ENCODE measurements around the gene PLEKHG3.
A peak's percentile ranks its signal among the peaks of the same experiment; 100 is the strongest.

PLEKHG3 gene

DNA sequence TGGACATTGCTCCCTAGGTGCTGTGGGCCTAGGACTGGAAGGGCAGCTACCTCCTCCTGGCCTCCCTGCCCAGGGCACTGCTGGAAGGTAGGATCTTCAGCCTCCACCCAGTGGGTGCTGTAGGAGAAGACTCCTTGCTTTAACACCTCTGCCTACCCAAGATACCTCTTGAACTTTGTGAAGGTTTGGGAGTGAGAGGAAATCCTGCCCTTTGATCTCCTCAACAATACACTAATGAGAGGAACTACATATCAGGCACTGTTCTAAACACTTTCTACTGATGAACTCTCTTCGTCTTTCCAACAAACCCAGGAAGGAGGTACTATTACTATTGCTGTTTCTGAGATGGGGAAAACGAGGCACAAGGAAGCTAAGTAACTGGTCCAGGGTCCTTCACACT is 66.9 kb downstream of the PLEKHG3 start:
- H3K4me3 ChIP-seq (ENCODE audit: low read length): no peak overlapping the region
- no peak for DNase-seq (ENCODE audit: low read depth)
- TF ChIP-seq, protein P1, sequence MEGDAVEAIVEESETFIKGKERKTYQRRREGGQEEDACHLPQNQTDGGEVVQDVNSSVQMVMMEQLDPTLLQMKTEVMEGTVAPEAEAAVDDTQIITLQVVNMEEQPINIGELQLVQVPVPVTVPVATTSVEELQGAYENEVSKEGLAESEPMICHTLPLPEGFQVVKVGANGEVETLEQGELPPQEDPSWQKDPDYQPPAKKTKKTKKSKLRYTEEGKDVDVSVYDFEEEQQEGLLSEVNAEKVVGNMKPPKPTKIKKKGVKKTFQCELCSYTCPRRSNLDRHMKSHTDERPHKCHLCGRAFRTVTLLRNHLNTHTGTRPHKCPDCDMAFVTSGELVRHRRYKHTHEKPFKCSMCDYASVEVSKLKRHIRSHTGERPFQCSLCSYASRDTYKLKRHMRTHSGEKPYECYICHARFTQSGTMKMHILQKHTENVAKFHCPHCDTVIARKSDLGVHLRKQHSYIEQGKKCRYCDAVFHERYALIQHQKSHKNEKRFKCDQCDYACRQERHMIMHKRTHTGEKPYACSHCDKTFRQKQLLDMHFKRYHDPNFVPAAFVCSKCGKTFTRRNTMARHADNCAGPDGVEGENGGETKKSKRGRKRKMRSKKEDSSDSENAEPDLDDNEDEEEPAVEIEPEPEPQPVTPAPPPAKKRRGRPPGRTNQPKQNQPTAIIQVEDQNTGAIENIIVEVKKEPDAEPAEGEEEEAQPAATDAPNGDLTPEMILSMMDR (conservative IDR thresholded peaks at IDR 0.05; ENCODE audit: low read depth, low read length): no peak

DNA sequence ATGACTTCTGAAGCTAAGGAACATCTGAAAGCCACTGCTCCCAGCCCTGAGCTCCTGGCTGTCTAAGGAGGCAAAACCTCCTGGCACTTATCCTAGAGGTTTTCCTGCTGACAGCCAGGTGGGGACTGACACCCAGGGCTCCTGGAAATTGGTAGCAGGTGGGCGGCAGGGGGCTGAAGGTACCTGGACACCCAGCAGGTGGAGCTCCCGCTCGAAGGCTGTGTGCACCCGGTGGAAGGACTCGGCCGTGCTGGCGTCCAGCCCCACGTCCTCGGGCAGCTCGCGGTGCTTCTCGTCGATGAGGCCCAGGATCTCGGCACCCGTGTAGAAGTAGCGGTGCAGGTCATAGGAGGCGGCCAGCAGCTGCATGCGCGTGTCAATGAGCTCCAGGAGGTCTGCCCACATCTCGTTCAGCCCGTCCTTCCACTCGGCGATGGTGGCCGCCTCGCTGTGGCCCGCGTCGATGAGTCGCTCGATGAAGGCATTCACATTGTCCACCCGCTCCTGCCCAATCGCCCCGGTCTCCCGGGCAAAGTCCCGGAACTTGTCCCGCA is 68.2 kb downstream of the PLEKHG3 start:
- TF ChIP-seq, protein P1 (conservative IDR thresholded peaks at IDR 0.05; ENCODE audit: low read depth, low read length): peak; percentile 18
- no peak overlapping the region for H3K4me3 ChIP-seq (ENCODE audit: low read length)
- no peak for DNase-seq (ENCODE audit: low read depth)

DNA sequence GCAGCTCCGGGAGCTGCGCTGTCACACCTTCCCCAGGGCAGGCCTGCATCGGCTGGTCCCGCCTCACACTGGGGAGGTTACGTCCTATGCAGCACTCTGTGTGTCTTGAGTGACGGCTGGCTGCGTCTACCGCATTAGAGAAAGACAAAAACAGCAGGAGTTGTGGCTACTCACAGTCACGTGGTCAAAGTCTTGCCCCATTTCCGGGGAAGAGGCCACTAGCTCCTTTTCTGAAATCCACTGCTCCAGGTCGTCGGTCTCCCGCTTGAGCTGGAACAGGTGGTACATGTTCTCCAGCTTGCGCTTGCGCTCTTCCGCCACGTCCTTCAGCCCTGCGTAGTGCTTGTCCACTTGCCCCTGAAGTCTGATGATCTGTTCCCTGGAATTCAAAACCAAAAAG is 68.8 kb downstream of the PLEKHG3 start:
- TF ChIP-seq, protein P1 (conservative IDR thresholded peaks at IDR 0.05; ENCODE audit: low read depth, low read length): no peak
- DNase-seq (ENCODE audit: low read depth): no peak
- no peak overlapping the region for H3K4me3 ChIP-seq (ENCODE audit: low read length)

DNA sequence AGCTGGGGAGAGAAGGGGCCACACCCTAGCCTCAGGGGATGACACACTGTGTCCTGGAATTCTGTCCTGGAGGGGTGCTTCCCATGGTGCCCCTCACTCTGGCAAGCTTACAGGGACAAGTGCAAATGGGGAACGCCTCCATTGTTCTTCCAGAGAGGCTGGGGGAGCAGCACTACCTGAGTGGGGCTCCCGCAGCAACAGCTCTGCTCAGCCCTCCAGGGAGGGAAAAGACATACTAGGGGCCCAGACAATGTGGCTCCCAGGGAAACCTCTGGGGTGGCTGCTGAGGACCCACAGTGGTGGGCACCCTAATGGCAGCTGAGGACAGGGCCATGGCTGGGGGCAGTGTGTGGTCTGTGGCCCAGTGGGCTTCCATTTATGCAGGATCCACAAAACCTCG is 69.4 kb downstream of the PLEKHG3 start:
- no peak overlapping the region for H3K4me3 ChIP-seq (ENCODE audit: low read length)
- TF ChIP-seq, protein P1 (conservative IDR thresholded peaks at IDR 0.05; ENCODE audit: low read depth, low read length): no peak
- DNase-seq (ENCODE audit: low read depth): no peak

DNA sequence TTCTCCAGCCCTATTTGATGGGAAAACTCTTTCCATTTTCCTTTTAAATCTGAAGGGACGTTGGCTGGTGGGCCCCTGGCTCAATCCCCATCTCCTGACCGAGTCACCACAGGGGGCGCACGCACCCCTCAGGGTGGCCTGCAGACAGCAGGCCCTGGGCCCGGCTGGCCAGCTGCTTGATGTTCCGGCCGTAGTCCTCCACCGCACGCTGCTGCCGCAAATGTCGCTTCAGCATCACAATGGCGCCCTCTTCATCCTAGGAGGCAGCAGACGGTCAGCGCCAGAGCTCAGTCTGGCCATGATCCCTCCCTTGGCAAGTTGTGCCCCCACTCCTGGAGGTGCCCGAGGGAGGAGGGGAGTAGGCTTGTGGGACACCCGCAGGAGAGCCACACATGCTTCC is 70.0 kb downstream of the PLEKHG3 start:
- H3K4me3 ChIP-seq (ENCODE audit: low read length): no peak overlapping the region
- no peak for DNase-seq (ENCODE audit: low read depth)
- TF ChIP-seq, protein P1 (conservative IDR thresholded peaks at IDR 0.05; ENCODE audit: low read depth, low read length): no peak

DNA sequence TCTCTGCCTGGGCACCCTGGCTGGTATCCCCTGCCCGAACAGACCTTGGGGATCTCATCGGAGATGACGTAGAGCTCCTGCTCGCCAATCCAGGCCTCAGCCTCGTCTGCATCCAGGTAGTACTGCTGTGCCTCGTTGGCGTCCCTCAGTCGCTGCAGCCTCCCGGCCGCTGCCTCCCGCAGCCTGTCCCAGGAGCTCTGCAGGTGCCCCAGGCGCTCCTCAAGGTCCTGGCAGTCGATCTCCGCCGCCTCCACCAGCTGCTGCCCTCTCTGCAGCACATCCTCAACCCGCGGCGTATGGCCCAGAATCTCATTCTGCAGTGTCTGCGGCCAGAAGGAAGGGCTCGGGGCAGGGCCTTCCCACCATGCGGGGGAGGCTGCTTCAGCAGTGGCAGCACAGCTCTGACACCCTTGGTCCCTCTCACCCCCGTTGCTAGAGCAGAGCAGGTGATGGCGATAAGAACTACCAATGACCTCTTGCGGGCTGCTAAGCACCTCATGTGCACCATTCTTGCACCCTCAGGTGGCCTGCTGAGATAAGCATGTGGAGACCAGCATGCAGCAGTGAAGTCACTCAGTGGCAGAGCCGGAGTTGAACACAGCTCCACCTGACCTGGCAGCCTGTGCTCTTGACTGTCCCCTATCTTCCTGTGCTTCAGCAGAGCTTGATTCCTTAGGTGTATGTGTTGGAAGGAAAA is 71.0 kb downstream of the PLEKHG3 start:
- H3K4me3 ChIP-seq (ENCODE audit: low read length): no peak overlapping the region
- TF ChIP-seq, protein P1 (conservative IDR thresholded peaks at IDR 0.05; ENCODE audit: low read depth, low read length): no peak
- no peak for DNase-seq (ENCODE audit: low read depth)

DNA sequence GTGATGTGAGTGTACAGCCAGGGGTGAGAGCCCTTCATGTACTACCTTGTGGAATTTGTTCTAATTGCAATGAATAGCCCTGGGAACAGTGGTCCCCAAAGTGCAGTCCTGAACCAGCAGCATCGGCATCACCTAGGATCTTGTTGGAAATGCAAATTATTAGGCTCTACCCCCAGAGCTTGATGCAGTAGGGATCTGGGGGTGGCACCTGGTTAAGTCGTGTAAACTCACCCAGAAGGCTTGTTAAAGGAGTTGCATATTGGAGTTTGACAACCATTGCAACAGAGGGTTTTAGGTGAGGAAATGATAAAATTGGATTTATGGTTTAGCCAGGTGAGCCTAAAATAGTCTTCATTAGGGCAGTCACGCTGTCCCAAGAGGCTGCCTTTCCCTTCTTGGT is 73.2 kb downstream of the PLEKHG3 start:
- TF ChIP-seq, protein P1 (conservative IDR thresholded peaks at IDR 0.05; ENCODE audit: low read depth, low read length): no peak
- H3K4me3 ChIP-seq (ENCODE audit: low read length): no peak overlapping the region
- no peak for DNase-seq (ENCODE audit: low read depth)
